Lower leg skin (tissue), 3 donors: ENCODE measurements around the gene MANF.

Experiments
- CTCF ChIP-seq, 3 donors: fragments of 450-650 bp; IDR thresholded peaks; one replicate each; pipeline ENCODE4 v1.5.1; 2016; ENCODE audit warnings: antibody characterized with exemption in 3 of 3, mild to moderate bottlenecking in 3 of 3, moderate library complexity in 2 of 3
- POLR2A ChIP-seq, 2 donors: fragments of 450-650 bp; IDR thresholded peaks; one replicate each; pipeline ENCODE4 v1.6.1; 2016 to 2017; ENCODE audit warnings: antibody characterized with exemption in 2 of 2, mild to moderate bottlenecking in 1 of 2, moderate library complexity in 1 of 2

DNA sequence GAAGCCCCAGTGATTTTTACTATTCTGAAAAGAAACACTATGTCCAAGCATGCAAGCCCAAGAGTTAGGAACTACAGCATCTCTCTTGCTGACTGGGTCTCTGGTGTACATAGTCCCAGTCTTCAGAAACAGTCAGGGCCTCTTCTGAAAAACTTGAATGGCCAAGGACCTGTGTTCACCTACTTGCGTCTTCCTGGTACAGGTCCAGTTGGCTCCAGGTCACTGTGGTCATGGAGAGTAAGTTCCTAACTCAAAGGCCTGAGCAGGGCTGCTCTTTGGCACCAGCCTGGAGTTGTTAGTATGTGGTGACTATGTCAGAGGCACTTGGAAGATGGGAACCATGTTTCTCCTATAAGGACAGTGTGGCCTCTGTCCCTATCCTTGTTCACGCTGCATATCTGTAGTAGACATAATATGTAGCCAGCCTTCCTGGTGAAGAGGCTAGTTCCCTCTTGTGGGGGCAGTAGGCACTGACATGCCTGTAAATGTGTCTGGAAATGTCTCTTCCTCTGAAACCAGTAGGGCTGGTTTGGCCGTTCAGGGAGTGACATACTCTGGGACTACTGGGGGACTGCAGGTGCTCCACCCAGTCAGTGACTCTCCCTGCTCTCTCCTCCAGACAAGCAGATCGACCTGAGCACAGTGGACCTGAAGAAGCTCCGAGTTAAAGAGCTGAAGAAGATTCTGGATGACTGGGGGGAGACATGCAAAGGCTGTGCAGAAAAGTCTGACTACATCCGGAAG is 3.4 kb downstream of the MANF start:
- TF ChIP-seq CTCF (IDR thresholded peaks at IDR 0.05) (no peak), POLR2A (IDR thresholded peaks at IDR 0.05) (no peak)
